ENCODE measurements around the gene HLA-DRB5. TPM values are rescaled to one million over a fixed set of nuclear protein-coding genes. Genes with fewer than 3 reads are reported as not detected.
"Not testable (repeated sequence)": the region's sequence is repeated elsewhere in the genome, so short reads cannot be mapped to it uniquely, and the experiment has no call there.

Gene HLA-DRB5
- total RNA-seq, 1 donor = not detected

- TF ChIP-seq CTCF (IDR thresholded peaks at IDR 0.05; ENCODE audit: insufficient read depth, low read length) = no peak
- no peak overlapping the region for H3K4me3 ChIP-seq (ENCODE audit: low read depth, low read length)
- DNase-seq (ENCODE audit: low read depth) = no peak
Observed at GRCh38 chr6:32475392-32476206, 54.5 kb downstream of the HLA-DRB5 start.

GRCh38 chr6:32473376-32474348 is 56.4 kb downstream of the HLA-DRB5 start:
- DNase-seq (ENCODE audit: low read depth) = peak; percentile 8
- H3K4me3 ChIP-seq (ENCODE audit: low read depth, low read length) = not testable (repeated sequence)

GRCh38 chr6:32472781-32473375 is 57.2 kb downstream of the HLA-DRB5 start:
- DNase-seq (ENCODE audit: low read depth) = no peak
- TF ChIP-seq CTCF (IDR thresholded peaks at IDR 0.05; ENCODE audit: insufficient read depth, low read length) = no peak
- H3K4me3 ChIP-seq (ENCODE audit: low read depth, low read length) = no peak overlapping the region

GRCh38 chr6:32467743-32468503 is 62.2 kb downstream of the HLA-DRB5 start:
- H3K4me3 ChIP-seq (ENCODE audit: low read depth, low read length); DNase-seq (ENCODE audit: low read depth): not testable (repeated sequence)

Small RNAs within 50 kb of the gene (small RNA-seq; reads per million reads assigned to genes)
- gene RNU1-61P = not detected

Other genes starting within 250 kb of the HLA-DRB5 start
- gene TSBP1, start 158.4 kb downstream of the HLA-DRB5 start, total RNA-seq (ENCODE audit: low replicate concordance) = not detected in 2 replicates
- gene BTNL2, start 123.1 kb downstream of the HLA-DRB5 start, total RNA-seq (ENCODE audit: low replicate concordance) = not detected in 2 replicates
- gene HLA-DRA, start 90.4 kb downstream of the HLA-DRB5 start, total RNA-seq (ENCODE audit: low replicate concordance) = 0.45 TPM in 1 of 2 replicates, not detected in the other
- gene HLA-DRB1, start 59.6 kb upstream of the HLA-DRB5 start, total RNA-seq (ENCODE audit: low replicate concordance) = 0.09 and 0.90 TPM in 2 replicates
- gene HLA-DQA1, start 107.1 kb upstream of the HLA-DRB5 start, total RNA-seq (ENCODE audit: low replicate concordance) = not detected in 2 replicates
- gene HLA-DQB1, start 136.4 kb upstream of the HLA-DRB5 start, total RNA-seq (ENCODE audit: low replicate concordance) = not detected in 2 replicates
- gene HLA-DQA2, start 211.1 kb upstream of the HLA-DRB5 start, total RNA-seq (ENCODE audit: low replicate concordance) = not detected in 2 replicates
- gene HLA-DQB2, start 233.2 kb upstream of the HLA-DRB5 start, total RNA-seq (ENCODE audit: low replicate concordance) = not detected in 2 replicates

Data from fibroblast of the aortic adventitia (primary cell).